CD4-positive, CD25-positive, alpha-beta regulatory T cell (primary cell): ENCODE results near the gene ATP9B. TPM values are rescaled to one million over a fixed set of nuclear protein-coding genes. Genes with fewer than 3 reads are reported as not detected.

Experiments
- ATAC-seq, 2 donors: fragments of 150-1000 bp; cut with Tn5 transposase; one replicate each; pipeline ENCODE4 v1.10.0; 2021; ENCODE audit warnings: low read depth in 2 of 2, moderate number of reproducible peaks in 2 of 2, moderate library complexity in 1 of 2
- DNase-seq, 3 donors: peaks; one replicate each; pipeline versions ENCODE4 v3.0.0 to v3.0.0-alpha.2; 2012 to 2022; ENCODE audit warnings: mixed read lengths in 1 of 3
- H3K27ac ChIP-seq: one replicate; pipeline ENCODE4 v1.7.0; 2013; ENCODE audit warnings: mild to moderate bottlenecking, low read length; ENCODE audit not compliant: insufficient read depth, poor library complexity, severe bottlenecking
- H3K27me3 ChIP-seq: one replicate; pipeline ENCODE4 v1.7.0; 2013; ENCODE audit warnings: low read length; ENCODE audit not compliant: control insufficient read depth, insufficient read depth
- H3K36me3 ChIP-seq: one replicate; pipeline ENCODE4 v1.7.0; 2013; ENCODE audit warnings: mild to moderate bottlenecking, low read length, moderate library complexity; ENCODE audit not compliant: control insufficient read depth, insufficient read depth
- H3K4me1 ChIP-seq: 2 replicates; pipeline ENCODE4 v1.7.0; 2013; ENCODE audit warnings: mild to moderate bottlenecking, low read length; ENCODE audit not compliant: insufficient read depth, control insufficient read depth, poor library complexity, severe bottlenecking
- H3K4me3 ChIP-seq: one replicate; pipeline ENCODE4 v1.7.0; 2013; ENCODE audit warnings: low read depth, mild to moderate bottlenecking, low read length, moderate library complexity
- H3K9me3 ChIP-seq, 2 experiments: 1 replicate in 1 of 2; 2 replicates in 1 of 2; pipeline ENCODE4 v1.7.0; 2013; ENCODE audit warnings: low read length in 2 of 2, mild to moderate bottlenecking in 1 of 2, moderate library complexity in 1 of 2; ENCODE audit not compliant: control insufficient read depth in 2 of 2
- H3K27ac Mint-ChIP-seq, 3 donors: one replicate each; pipeline ENCODE4 v1.8.0; 2020 to 2022; ENCODE audit warnings: mild to moderate bottlenecking in 3 of 3, mixed read lengths in 3 of 3, moderate library complexity in 2 of 3
- H3K27me3 Mint-ChIP-seq: one replicate; pipeline ENCODE4 v1.8.0; 2022; ENCODE audit warnings: mild to moderate bottlenecking, mixed read lengths
- H3K36me3 Mint-ChIP-seq: one replicate; pipeline ENCODE4 v1.8.0; 2020; ENCODE audit warnings: mixed read lengths
- H3K4me1 Mint-ChIP-seq, 4 donors: one replicate each; pipeline ENCODE4 v1.8.0; 2020 to 2022; ENCODE audit warnings: mixed read lengths in 4 of 4, mild to moderate bottlenecking in 1 of 4
- H3K4me3 Mint-ChIP-seq, 4 donors: one replicate each; pipeline ENCODE4 v1.8.0; 2020 to 2022; ENCODE audit warnings: mild to moderate bottlenecking in 4 of 4, mixed read lengths in 4 of 4, moderate library complexity in 3 of 4
- H3K9me3 Mint-ChIP-seq, 7 donors: one replicate each; pipeline ENCODE4 v1.8.0; 2020 to 2022; ENCODE audit warnings: mixed read lengths in 7 of 7, mild to moderate bottlenecking in 3 of 7, moderate library complexity in 2 of 7
- polyA plus RNA-seq, 4 donors: library from polyadenylated mRNA; unstranded; fragments of 300-500 nt; fragmentation: Illumina TruSeq; gene quantifications; one replicate each; pipeline ENCODE4 v1.2.3, GENCODE V29; 2021
- total RNA-seq: library from RNA; stranded (reverse); gene quantifications from one replicate; pipeline ENCODE4 v1.2.3, GENCODE V29; 2022

ATP9B gene
- total RNA-seq (75.3 TPM), polyA plus RNA-seq (10 to 100 TPM; 14.1 to 17.7 (median 15.9) TPM)

- peaks cover 0 to 12% (median 3%) of the 10 kb centered on the region in 7 donors for H3K9me3 Mint-ChIP-seq
Observed at GRCh38 chr18:79068937-79069716, at the start of gene ATP9B. TSS of gene ATP9B (plus strand) at chr18:79069394. CDS start at chr18:79069411, 17 bp downstream.

GRCh38 chr18:79019881-79020280 lies 49.3 kb upstream of the ATP9B start:
- H3K4me1 Mint-ChIP-seq: no peaks in the 10 kb centered on the region
- peaks cover 7% of the 10 kb centered on the region for H3K27me3 Mint-ChIP-seq
- H3K36me3 Mint-ChIP-seq: no peaks in the 10 kb centered on the region
- ATAC-seq: no peak
- H3K27me3 ChIP-seq: no peaks in the 10 kb centered on the region
- H3K4me1 ChIP-seq: no peaks in the 10 kb centered on the region
- H3K27ac ChIP-seq: no peak overlapping the region
- DNase-seq: no peak
- H3K4me3 Mint-ChIP-seq: no peak overlapping the region
- H3K9me3 ChIP-seq: no peaks in the 10 kb centered on the region
- no peaks in the 10 kb centered on the region for H3K36me3 ChIP-seq
- H3K27ac Mint-ChIP-seq: no peak overlapping the region
- H3K9me3 Mint-ChIP-seq: peaks cover 0 to 5% (median 0%) of the 10 kb centered on the region in 7 donors
- H3K4me3 ChIP-seq: no peak overlapping the region

More at GRCh38 chr18:79068937-79069716, at the start of gene ATP9B:
- Mint-ChIP-seq H3K36me3 (peaks cover 26% of the 10 kb centered on the region), H3K27me3 (peaks cover 5% of the 10 kb centered on the region), H3K4me1 (peaks cover 27 to 60% (median 32%) of the 10 kb centered on the region in 4 donors), H3K27ac (peak within 1 kb of the TSS; percentile 98 to 100 (median 100)), H3K4me3 (peak within 1 kb of the TSS; percentile 95 to 97 (median 96))
- Histone ChIP-seq H3K36me3 (no peaks in the 10 kb centered on the region), H3K4me1 (peaks cover 26% of the 10 kb centered on the region), H3K27me3 (peaks cover 7% of the 10 kb centered on the region), H3K4me3 (peak within 1 kb of the TSS; percentile 93), H3K27ac (peak within 1 kb of the TSS; percentile 99), H3K9me3 (no peaks in the 10 kb centered on the region)
- peak; percentile 82 to 87 for ATAC-seq
- DNase-seq: peak; percentile 97 to 100 (median 97)

- Mint-ChIP-seq H3K27ac (no peak overlapping the region), H3K9me3 (peaks cover 0 to 7% (median 0%) of the 10 kb centered on the region in 7 donors), H3K36me3 (no peaks in the 10 kb centered on the region), H3K4me1 (no peaks in the 10 kb centered on the region), H3K4me3 (no peak overlapping the region), H3K27me3 (peaks cover 7% of the 10 kb centered on the region)
- H3K27ac ChIP-seq: no peak overlapping the region
- H3K27me3 ChIP-seq: no peaks in the 10 kb centered on the region
- H3K36me3 ChIP-seq: no peaks in the 10 kb centered on the region
- no peaks in the 10 kb centered on the region for H3K9me3 ChIP-seq
- no peak for DNase-seq
- no peak for ATAC-seq
- no peak overlapping the region for H3K4me3 ChIP-seq
- no peaks in the 10 kb centered on the region for H3K4me1 ChIP-seq
Observed at GRCh38 chr18:79022603-79023002, 46.6 kb upstream of the ATP9B start.

- ATAC-seq (no peak), DNase-seq (no peak)
- no peaks in the 10 kb centered on the region for H3K4me1 Mint-ChIP-seq
Observed at GRCh38 chr18:79026491-79026890, 42.7 kb upstream of the ATP9B start.

GRCh38 chr18:79030680-79031079 lies 38.5 kb upstream of the ATP9B start:
- Mint-ChIP-seq H3K27ac (no peak overlapping the region), H3K4me1 (no peaks in the 10 kb centered on the region), H3K27me3 (no peaks in the 10 kb centered on the region), H3K4me3 (peak overlapping the region in 1 of 4 donors; percentile 56), H3K9me3 (peaks cover 0 to 27% (median 7%) of the 10 kb centered on the region in 7 donors), H3K36me3 (no peaks in the 10 kb centered on the region)
- H3K36me3 ChIP-seq: no peaks in the 10 kb centered on the region
- DNase-seq (no peak), ATAC-seq (no peak)
- H3K4me1 ChIP-seq: no peaks in the 10 kb centered on the region
- no peak overlapping the region for H3K27ac ChIP-seq
- no peaks in the 10 kb centered on the region for H3K27me3 ChIP-seq
- no peak overlapping the region for H3K4me3 ChIP-seq
- peaks cover 0 to 3% of the 10 kb centered on the region in 2 experiments for H3K9me3 ChIP-seq

More at GRCh38 chr18:79026491-79026890, 42.7 kb upstream of the ATP9B start:
- Histone ChIP-seq H3K27ac (no peak overlapping the region), H3K9me3 (peaks cover 0 to 3% of the 10 kb centered on the region in 2 experiments), H3K4me1 (no peaks in the 10 kb centered on the region), H3K4me3 (no peak overlapping the region), H3K36me3 (no peaks in the 10 kb centered on the region), H3K27me3 (no peaks in the 10 kb centered on the region)
- Mint-ChIP-seq H3K27me3 (no peaks in the 10 kb centered on the region), H3K9me3 (peaks cover 0 to 21% (median 7%) of the 10 kb centered on the region in 7 donors), H3K4me3 (no peak overlapping the region), H3K27ac (no peak overlapping the region), H3K36me3 (no peaks in the 10 kb centered on the region)

GRCh38 chr18:79042276-79042675 lies 26.9 kb upstream of the ATP9B start:
- no peak overlapping the region for H3K4me3 Mint-ChIP-seq
- no peak overlapping the region for H3K27ac ChIP-seq

GRCh38 chr18:79043288-79043687 lies 25.9 kb upstream of the ATP9B start:
- no peaks in the 10 kb centered on the region for H3K36me3 Mint-ChIP-seq
- ATAC-seq (no peak), DNase-seq (no peak)
- H3K27me3 ChIP-seq: no peaks in the 10 kb centered on the region
- no peak overlapping the region for H3K4me3 ChIP-seq
- no peak overlapping the region for H3K27ac ChIP-seq
- no peak overlapping the region for H3K27ac Mint-ChIP-seq
- H3K36me3 ChIP-seq: no peaks in the 10 kb centered on the region
- H3K27me3 Mint-ChIP-seq: peaks cover 5% of the 10 kb centered on the region
- no peaks in the 10 kb centered on the region for H3K4me1 ChIP-seq
- H3K9me3 Mint-ChIP-seq: peaks cover 0 to 7% (median 0%) of the 10 kb centered on the region in 7 donors
- H3K9me3 ChIP-seq: no peaks in the 10 kb centered on the region
- peaks cover 0 to 4% (median 0%) of the 10 kb centered on the region in 4 donors for H3K4me1 Mint-ChIP-seq
- H3K4me3 Mint-ChIP-seq: no peak overlapping the region

More at GRCh38 chr18:79042276-79042675, 26.9 kb upstream of the ATP9B start:
- Histone ChIP-seq H3K36me3 (no peaks in the 10 kb centered on the region), H3K4me3 (no peak overlapping the region), H3K27me3 (no peaks in the 10 kb centered on the region), H3K9me3 (no peaks in the 10 kb centered on the region), H3K4me1 (no peaks in the 10 kb centered on the region)
- Mint-ChIP-seq H3K27ac (no peak overlapping the region), H3K9me3 (peaks cover 0 to 7% (median 0%) of the 10 kb centered on the region in 7 donors), H3K4me1 (peaks cover 0 to 4% (median 0%) of the 10 kb centered on the region in 4 donors), H3K27me3 (peaks cover 5% of the 10 kb centered on the region), H3K36me3 (no peaks in the 10 kb centered on the region)
- ATAC-seq (no peak), DNase-seq (no peak)
